ENCODE results near the gene MYT1.
"Not testable (repeated sequence)": the region's sequence is repeated elsewhere in the genome, so short reads cannot be mapped to it uniquely, and the experiment has no call there.

The MYT1 gene

DNA sequence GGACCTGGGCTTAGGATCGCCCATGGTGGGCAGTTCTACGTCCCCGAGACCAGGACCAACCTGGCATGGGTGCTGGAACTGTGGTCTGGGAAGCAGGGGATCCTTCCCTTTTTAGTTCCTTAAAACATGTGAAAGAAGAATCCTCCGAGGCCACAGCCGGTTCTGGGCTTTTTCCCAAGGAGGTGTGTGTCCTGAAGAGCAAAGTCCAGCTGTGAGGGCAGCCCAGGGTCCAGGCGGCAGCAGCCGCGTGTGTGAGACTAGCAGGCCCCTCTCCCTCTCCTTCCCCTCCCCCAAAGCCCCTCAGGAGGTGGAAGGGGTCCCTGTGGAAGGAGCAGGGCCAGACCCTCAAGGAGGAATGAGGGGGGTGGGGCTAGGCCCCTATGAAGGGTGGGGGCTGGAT lies 56.2 kb downstream of the MYT1 start:
- DNase-seq = no peak

DNA sequence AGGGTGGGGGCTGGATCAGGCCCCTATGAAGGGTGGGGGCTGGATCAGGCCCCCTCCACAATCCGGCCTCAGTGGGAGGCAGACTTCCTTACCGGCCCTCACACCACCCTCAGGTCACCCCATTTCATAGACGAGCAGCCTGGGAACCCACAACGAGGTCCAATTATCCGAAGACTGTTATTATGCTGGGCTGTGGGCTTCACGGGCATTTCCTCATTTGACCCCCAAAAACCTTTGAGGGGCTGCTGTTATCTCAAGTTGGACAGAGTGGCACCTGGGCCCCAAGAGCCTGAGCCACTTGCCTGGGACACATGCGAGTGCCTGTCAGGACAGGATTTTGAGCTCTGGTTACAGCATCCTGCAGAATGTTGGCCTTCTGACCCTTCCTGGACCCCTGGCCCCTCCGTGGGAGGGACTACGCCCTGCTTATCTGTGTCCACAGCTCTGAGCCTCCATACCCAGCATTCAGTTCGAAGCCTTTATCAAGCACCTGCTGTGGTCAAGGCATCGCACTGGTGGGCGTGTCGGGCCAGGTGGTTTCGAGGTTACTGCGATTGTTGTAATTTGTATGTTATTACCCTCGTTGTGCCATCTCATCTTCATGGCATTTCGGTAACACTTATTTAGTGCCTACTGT lies 56.8 kb downstream of the MYT1 start:
- DNase-seq = no peak

DNA sequence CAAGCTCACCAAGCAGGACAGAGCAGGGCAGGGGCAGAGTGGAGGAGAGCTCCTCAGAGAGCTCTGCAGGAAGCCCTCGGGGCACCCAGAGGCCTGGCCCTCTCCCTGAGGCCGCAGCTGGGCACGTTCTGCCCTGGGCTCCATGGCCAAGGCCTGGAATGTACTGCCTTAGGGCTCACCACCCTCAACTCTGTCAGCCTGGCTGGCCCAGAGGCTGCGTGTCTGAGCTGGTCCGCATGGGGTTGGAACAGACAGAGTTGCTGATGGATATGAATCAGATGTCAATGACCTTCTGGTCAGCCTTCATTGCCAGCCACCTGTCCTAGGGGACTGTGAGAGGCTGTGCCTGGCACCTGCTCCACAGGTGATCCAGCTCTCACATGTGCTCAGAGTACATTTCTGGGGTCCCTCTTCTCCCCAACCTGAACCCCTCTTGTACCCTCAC lies 58.1 kb downstream of the MYT1 start:
- DNase-seq = no peak

DNA sequence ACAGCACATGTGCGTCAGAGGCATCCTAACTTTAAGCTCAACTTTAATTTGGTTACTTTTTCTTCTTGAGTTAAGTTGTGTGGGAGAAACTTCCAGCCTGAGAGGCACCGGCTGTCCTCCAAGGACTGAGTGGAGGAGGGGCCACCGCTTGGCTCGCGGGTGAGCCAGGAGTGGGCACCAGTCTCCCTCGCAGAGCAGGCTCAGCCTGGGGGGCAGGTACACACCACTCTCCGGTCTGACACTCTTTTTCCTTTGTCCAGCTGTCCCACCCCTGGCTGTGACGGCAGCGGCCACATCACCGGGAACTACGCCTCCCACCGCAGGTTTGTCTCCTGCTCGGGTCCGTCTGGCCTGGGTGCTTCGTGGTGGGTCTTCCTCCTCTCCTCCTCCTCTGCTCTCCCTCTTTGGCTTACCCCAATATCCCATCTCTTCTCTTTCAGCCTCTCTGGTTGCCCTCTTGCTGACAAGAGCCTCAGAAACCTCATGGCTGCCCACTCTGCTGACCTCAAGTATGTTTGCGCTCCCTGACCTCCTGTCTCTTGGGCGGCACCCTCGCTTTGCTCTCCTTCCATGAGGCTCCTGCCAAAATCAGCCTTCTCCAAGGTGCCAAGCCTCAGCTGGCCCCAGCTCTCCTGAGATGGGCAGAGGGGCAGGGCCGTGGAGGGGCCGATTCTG lies 58.7 kb downstream of the MYT1 start:
- no peak for DNase-seq

DNA sequence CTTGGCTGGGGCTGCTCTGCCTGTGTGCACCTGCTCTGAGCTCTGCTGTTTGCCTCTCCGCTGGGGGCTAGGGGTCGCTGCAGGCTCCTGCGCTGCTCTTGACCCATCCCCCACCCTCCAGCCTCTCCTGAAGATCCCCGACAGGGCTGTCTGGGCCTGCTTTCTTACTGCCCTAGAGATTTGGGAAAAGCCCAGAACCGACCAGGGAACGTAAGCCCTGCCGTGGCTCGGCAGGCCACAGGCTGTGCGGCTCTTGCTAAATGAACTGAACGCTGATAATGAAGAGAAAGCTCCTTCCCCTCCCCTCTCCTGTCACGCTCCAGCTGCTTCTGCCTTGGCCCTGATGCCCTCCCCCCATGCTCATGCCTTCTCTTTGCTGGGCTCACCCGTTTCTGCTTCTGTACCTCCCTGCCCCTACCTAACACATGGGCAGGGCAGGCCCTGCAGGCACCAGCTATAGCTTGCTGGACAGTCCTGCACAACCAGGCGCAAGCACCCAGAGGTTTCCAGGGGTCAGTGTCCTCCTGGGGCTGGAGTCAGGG lies 59.3 kb downstream of the MYT1 start:
- DNase-seq = no peak

DNA sequence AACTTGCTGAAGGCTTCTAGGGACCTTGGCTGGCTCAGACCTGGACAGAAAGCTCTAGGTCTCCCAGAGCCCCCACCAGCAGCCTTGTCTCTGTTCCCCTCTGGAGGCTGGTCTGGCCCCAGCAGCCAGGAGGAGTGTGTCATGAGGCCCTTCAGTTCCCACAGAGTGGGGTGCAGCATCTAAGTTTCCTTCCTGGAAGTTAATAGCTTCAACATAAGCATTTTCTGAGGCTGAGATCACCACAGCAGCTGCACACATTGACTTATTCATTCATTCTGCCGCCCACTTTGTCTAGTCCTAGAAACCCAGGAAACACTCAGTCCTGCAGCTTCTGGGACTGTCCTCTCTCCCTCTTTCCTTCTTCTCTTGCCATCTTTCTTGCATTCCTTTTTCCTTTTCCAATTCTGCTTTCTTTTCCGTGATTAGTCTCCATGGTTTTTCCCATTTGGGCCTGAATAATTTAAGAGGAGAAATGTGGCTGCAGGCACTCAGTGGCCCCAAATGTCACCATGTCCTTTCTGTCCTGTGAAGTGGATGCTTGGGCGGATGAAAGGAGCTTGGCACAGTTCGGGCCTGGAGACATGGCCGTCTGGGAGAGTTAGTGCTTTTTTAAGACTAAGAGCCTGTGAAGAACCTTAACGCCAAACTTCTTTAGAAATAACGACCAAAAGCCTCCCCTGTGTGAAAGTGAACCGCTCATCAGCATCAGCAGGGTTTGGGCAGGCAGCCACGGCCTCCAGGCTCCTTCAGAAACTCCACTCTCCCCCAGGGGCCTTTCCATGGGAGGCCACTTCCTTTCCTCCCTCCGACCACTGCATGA lies 60.3 kb downstream of the MYT1 start:
- no peak for DNase-seq

DNA sequence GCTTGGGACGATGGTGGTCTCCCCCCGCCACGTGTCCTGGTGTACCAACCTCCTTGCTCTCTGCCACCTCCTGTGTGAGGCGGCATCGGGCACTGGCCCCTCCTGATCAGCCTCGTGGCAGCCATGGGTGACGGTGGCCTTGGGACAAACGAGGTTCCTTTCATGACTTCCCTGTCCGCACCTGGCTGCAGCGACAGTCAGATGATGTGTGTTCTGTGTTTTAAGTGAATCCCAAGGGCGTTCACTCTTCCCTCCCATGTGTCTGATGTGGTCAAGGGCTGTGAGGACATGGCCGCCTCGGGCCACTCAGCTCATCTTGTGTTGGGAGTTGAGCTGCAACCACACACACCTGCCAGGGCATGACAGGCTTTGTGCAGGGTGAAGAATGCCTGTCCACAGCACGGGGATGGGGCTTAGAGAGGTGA lies 60.9 kb downstream of the MYT1 start:
- DNase-seq = no peak

DNA sequence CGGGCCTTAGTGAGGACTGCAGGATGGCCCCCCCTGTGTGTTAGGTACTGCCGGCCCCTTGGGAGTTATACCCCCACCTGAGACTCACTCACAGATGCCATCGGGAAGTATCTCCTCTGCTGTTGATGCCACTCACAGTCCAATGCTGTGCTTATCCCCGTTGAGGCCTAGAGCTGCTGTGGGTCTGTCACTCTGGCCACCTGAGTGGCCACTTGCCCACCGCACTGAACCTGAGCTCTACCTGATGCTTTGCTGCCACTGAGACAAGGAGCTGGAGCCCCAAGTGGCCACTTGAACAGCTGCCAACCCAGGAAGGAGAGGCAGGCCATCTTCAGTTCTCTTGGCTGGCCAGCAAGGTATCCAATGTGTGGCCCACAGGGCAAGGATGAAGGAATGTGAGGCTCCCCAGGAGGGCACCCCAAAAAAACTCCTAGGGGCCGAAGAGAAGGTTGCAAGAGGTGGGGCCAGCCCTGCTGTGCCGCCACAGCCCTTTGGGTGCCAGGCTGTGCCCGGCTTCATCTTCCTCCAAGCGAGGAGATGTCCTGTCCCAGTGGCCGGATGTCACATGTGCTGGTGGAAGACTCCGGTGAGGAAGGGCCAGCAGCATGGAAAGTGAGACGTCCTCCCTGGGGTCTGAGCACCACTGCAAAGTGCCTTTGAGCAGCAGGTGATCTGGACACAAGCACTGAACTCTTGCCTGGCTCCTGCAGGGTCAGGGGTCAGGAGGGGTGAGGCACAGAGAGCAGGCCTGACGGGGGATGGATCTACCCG lies 61.8 kb downstream of the MYT1 start:
- DNase-seq = no peak

DNA sequence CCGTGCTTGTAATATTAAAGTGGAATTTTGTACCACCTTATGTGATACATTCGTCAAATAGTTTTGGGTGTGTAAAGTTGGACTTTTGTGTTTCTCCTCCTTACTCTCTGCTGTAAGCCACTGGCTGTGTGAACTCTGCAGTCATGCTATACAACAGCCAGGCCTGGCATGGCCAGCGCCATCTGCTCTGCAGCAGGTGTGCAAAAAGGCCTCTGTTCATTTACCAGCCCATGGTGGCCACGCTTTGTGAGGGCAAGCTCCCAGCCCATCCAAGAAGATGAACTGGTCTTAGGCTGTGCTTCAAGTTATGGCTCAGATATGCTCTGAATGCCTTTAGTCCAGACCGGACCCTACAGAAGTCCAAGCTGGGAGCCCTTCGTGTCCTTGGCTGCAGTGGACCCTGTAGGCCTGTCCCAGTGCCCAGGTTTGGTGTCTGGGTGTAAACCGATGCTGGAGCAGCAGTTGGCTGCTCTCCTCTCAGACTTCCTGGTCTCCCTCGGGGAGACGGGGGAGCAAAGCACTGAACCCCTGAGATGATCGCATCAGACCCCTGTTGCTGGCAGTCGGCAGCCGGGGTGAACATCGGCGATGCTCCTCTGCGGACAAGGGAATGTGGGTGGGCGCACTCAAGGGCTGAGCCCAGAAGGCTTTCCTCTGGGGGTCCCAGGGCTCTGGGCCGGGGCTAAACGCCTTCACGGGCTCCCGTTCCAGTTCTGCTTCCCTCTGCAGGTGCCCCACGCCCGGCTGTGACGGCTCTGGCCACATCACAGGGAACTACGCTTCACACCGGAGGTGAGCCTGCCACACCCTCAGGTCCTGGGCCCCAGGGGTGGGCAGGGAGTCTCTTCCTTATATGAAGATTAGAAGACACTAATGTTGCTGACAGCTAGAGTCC lies 62.7 kb downstream of the MYT1 start:
- no peak for DNase-seq

DNA sequence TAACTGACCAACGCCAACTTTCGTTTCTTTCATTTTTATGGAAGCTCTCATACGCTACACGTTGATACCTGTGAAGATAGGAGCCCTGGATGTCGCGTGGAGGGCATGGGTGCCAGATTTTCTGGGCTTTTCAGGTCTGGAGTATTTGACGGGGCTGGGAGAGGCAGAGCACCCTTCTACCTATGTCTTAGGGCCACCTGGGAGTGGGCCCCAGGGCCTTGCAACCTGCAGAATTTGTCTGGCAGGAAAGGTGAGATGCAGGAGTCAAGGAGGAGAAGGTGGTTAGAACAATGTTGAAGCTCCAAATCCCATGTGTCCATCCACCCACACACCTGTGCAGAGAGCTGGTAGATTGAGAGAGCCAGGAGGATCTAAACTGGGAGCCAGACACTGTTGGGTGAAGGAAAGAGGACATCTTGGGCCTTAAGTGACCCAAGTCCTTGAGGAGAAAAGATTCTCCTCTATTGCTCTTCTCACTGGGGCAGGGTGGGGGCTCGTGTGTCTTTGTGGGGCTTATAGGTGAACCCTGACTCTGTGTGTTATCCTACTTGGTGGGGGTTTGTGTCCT lies 63.9 kb downstream of the MYT1 start:
- no peak for DNase-seq

DNA sequence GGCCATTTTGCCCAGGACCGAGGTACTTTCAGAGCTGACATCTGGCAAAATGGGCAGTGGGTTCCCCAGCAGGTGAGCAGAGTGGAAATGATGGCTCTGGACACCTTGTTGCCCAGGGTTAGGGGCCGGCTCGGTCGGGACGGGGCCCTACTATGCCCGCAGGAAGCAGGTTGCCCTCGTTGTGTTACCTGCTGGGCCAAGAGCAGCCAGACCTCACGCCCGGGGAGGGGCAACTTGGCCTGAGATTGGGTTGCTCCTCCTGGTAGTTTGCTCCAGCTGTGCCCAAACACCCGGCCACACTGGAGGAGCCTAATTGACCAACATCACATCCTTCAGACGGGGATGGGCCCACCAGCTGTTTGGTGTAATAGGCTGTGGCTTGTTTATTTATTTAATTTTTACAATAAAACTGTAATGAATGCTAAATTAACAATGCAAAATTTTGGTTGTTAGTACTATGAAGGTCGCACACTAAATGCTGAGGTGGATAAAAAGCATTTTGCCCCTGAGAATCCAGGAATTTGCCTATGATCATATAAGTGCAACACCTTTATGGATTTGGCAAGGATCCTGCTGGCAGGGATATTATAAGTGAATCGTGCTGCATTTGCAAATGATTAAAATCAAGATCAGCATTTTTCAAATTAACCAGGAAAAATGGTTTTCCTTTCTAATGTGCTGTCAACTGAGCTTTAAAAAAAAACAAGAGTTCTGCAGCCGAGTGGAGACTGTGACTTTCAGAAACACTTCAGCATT lies 64.7 kb downstream of the MYT1 start:
- no peak for DNase-seq

DNA sequence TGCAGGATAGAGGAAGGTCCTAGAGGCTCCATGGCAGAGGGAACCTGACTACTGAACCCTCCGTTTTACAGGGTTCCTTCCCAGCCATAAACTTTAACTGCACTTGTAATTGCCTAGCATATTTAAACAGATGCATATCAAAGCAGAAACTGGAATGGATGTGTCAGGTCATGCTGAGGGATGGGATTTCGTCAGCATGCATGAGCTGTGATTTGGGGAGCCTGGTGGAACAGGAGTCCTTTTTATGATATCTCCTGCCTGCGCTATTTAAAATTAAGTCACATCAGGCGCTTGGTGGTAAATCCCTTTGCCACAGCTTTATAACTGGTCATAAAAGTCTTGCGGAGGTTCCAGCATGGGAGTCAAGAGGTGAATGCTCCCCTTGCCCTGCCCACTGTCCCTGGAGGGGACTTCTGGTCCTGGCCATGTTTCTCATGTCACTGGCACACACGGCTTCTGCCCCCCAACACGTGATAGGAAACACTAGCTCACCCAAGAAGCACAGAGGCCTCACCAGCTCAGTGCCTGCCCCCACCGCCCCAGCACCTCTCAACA lies 65.3 kb downstream of the MYT1 start:
- no peak for DNase-seq

DNA sequence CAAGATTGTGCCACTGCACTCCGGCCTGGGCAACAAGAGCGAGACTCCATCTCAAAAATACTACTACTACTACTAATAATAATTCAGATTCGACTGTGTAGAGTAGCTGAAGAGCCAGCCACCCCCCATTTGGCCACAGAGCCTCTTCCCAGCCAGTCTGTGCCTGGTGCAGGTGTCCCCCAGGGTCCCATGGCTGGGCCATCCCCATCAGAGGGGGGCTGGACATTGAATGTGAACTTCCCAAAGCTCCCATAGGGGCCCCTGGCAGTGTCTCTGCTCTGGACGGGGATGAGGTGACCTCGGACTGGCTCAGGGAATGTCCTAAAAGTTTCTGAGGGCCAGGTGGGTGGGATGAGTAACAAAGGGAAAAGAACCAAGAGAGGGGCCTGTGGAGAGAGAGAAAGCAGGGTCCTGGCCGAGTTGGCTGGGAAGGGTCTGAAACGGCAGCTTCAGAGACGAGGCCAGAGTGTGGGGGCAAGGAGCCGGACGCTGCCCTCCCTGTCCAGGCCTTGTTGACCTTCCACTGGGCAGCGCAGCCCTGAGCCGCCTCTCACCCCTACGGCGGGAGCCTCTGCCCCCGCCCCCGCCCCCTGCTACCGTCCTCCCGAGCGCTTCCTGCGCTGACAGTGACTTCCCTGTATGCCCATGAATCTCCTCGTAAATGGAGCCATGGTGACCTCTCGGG lies 66.4 kb downstream of the MYT1 start:
- no peak for DNase-seq

DNA sequence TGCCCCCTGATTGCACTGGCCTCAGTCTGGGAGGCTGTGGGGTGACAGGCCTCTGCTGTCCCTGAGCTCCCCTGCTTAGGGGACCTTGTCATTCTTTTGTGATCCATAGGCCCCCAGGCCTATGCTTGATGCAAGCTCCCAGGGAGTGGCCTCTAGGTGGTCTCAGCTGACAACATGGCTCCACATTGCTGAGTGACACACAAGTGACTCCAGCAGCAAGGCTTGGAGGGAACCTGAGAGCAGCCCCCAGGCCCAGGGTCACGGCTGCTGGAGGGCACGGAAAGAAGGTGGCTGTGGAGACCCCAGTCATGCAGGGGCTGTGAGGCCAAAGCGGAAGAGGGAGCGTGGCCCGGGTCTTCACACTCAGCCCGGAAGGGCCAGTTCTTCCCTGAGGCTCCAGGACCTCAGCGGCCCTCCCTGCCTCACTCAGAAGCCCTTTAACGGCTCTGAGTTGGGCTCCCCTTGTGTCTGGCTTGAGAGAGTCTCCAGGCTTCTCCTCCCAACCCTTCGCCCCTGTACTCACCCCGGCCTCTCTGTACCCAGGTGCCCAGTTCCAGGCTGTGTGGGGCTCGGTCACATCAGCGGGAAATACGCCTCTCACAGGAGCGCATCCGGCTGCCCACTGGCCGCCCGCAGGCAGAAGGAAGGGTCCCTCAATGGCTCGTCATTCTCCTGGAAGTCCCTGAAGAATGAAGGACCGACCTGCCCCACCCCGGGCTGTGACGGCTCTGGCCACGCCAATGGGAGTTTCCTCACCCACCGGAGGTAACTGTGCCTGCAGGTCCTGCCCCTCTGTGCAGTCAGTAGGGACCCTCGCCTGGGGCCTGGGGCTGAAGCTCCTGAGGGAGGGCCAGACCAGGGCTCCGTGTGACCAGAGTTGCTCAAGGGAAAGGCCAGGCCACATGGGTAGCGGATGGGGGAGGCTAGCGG lies 67.6 kb downstream of the MYT1 start:
- DNase-seq = no peak

DNA sequence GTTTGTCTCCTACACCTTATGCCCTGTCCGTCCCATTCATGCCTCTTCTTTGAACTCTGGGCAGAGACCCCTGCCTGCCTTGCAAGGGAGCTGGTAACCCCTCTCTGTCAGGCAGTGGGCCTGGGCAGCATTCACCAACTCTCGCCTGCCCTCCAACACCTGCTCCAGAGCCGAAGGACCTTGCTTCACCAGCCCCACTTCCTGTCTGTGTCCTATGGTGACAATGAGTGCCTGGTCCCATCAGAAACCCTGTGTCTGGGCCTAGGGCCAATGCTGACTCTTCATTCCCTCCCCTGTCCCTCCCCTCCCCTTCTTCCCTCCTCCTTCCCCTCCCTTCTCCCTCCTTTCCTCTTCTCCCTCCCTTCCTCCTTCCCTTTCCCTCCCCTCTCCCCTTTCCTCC lies 68.5 kb downstream of the MYT1 start:
- DNase-seq = no peak

DNA sequence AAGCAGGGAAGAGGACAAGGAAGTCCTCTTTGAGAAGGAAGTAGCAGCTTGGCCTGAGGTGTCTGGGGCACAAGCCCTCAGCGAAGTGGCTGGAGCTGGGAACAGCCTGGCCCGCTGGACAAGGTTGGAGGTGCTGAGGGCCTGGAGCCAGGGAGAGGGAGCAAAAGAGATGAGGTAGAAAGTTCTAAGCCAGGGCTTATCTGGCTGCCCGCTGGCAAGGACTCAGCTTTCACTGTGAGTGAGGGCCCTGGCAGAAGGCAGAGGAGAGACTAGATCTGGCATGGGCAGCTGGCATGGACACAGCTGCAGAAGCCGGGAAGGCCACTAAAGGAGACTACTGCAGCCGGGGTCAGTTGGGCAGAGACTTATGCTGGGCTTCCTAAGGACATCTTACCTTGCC lies 69.5 kb downstream of the MYT1 start:
- no peak for DNase-seq

DNA sequence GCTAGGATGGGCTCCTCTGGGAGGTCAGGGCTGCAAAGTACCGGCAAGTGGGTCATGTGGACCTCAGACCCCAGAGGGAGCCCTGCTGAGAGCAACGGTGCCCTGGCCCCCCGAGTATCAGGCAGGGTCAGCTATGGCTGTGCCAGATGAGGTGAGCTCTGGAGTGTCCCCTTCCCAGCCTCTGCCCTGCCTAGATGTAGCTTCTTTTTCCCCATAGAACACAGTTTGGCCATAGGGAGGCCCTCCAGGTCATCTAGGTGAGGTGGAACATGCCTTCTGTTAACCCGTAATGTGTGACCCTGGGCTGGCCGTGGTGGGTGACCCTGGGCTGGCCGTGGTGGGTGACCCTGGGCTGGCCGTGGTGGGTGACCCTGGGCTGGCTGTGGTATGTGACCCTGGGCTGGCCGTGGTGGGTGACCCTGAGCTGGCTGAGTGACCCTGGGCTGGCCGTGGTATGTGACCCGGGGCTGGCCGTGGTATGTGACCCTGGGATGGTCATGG lies 70.1 kb downstream of the MYT1 start:
- DNase-seq = no peak

DNA sequence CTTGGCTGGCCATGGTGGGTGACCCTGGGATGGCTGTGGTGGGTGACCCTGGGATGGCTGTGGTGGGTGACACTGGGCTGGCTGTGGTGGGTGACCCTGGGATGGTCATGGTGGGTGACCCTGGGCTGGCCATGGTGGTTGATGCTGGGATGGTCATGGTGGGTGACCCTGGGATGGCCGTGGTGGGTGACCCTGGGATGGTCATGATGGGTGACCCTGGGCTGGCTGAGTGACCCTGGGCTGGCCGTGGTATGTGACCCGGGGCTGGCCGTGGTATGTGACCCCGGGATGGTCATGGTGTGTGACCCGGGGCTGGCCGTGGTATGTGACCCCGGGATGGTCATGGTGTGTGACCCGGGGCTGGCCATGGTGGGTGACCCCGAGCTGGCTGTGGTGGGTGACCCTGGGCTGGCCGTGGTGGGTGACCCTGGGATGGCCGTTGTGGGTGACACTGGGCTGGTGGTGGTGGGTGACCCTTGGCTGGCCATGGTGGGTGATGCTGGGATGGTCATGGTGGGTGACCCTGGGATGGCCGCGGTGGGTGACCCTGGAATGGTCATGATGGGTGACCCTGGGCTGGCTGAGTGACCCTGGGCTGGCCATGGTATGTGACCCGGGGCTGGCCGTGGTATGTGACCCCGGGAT lies 70.8 kb downstream of the MYT1 start:
- DNase-seq = not testable (repeated sequence)
